Stimulated activated CD4-positive, alpha-beta T cell treated with anti-CD3 and anti-CD28 coated beads, Interleukin-4, amount 100 ng/mL, for 48 hours (primary cell): Measurements from ENCODE around the gene YY1.
A peak's percentile ranks its signal among the peaks of the same experiment; 100 is the strongest.
"Not testable (repeated sequence)": the region's sequence is repeated elsewhere in the genome, so short reads cannot be mapped to it uniquely, and the experiment has no call there.

Experiments used
- DNase-seq, 2 donors: peaks; one replicate each; pipeline ENCODE4 v3.0.0-alpha.2; 2020; ENCODE audit warnings: low read depth in 2 of 2

The YY1 gene

GRCh38 chr14:100238419-100239210 is at the start of gene YY1:
YY1 (plus strand) TSS chr14:100239144; CDS start chr14:100239245, 101 bp downstream.
- DNase-seq, result peak; percentile 99

- DNase-seq, result no peak
Observed at GRCh38 chr14:100190126-100190525, 48.8 kb upstream of the YY1 start.

- DNase-seq, result no peak
Observed at GRCh38 chr14:100191584-100192249, 47.2 kb upstream of the YY1 start.

DNA sequence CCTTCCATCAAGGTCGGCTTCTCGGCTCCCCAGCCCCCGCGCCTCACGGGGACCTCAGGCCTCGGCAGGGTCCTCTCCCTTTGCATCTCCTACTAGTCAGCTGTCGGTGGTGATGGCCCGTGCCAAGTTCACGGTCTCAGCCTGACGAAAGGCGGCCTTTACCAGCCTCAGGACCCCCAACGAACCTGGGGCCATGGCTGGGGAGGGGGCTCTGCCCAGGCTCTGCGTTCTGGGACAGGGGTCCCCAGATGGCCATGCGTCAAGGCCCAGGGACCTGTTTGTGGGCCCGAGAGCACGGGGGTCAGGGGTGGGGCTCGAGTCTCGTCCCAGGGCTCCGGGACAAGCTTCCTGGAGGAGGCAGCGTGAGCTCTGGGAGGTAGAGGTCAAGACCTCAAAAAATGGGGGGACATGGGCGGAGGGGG is 46.7 kb upstream of the YY1 start:
- DNase-seq, result no peak

DNA sequence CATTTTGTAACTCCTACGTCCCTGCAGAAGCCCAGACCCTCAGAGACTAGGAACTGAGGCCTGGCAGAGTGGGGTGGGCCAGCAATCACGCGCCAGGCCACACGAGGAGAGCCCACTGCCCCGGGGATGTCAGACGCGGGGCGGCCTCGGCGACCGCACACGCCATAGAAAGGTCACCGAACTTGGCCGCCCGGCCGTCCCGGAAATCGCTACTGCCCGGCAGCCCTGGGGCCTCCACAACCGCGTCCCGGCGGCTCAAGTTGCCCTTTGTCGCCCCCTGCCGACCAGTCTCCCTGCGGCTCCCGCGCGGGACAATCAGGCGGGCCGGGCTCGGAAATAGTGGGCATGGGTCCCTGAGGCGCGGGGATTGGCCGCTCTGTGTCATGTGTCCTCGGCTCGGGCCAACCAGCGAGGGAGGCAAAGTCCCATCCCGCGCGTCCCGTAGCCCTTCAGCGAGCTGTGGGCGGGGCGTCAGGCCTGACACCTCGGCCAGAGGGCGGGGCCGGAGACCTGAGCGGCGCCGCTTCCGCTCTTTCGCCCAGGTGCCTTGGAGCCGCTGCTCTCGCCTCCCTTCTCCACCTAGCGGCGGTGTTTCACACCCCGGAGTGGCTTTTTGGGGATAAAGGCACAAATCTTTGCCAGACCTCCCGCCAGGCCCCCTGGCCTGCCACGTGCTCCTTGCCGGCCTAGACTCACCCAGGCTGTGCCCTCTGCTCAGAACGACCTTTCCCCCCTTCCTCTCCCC is 46.1 kb upstream of the YY1 start:
- DNase-seq, result peak; percentile 99 to 100

GRCh38 chr14:100193417-100194357 is 45.3 kb upstream of the YY1 start:
- DNase-seq, result peak in 1 of 2 donors; percentile 11

DNA sequence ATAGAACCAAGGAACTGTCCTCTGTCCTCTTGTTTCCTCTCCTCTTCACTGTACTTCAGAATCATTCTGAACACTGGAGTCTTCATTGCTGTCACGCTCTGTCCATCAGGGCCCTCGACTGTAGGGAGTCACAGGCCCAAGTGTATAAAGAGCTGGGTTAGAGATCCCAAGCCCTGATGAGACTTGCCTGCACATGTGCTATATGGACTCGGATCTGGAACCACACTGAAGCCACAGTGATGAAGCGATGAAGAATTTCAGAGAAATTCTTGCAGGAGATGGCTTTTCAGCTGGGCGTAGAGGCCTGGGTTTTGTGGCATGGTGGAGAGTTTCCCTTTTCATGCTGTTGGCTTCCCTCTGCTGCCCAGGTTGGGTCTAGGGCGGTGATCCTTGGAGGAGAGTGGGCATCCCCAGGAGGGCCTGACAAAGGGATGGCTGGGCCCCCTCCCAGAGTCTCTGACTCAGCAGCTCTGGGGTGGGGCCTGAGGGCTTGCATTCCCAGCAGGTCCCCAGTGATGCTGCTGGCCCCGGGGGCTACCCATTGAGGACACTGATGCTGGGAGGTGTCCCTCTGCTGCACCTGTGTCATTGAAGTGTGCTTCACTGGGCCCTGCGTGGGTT is 39.6 kb upstream of the YY1 start:
- no peak for DNase-seq

DNA sequence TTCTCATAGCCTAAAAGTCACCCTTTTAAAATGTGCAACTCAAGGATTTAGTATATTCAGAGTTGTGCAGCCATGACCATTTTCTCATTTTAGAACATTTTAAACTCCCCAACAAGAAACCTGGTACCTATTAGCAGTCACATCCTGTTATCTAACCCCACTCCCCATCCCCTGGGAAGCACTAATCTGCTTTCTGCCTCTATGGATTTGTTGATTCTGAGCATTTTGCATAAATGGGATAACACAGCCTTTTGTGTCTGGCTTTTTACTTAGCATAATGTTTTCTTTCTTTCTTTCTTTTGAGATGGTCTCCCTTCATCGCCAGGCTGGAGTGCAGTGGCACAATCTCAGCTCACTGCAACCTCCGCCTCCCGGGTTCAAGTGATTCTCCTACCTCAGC is 38.6 kb upstream of the YY1 start:
- no peak for DNase-seq

DNA sequence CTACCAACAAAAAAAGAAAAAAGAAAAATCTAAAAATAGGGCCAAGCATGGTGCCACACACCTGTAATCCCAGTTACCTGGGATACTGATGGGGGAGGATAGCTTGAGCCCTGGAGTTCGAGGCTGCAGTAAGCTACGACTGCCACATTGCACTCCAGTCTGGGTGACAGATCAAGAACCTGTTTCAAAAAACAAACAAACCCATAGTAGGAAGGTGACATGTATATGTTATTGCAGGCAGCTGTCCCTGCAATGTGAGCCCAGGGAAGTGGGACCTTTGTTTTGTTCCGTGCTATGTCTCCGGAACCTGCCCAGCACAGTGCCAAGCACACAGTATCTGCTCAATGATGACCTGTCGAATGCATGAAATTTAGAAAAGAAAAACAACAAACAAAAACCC is 37.2 kb upstream of the YY1 start:
- no peak for DNase-seq

DNA sequence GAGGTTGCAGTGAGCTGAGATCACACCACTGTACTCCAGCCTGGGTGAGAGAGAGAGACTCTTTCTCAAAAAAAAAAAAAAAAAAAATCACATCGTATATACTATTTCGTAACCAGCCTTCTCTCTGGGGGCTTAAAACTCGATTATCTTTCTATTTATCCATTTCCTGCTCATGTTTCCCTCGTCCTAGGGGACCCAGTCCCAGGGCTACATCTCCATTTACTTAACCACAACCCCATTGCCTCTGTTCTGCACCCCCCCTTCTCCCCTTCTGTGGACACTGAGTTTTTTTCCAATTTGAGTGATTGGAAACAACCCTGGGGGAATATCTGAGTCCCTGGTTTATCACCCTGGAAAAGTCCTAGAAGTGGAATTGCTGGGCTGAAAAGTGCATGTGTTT is 36.2 kb upstream of the YY1 start:
- no peak for DNase-seq

GRCh38 chr14:100203146-100203545 is 35.8 kb upstream of the YY1 start:
- DNase-seq, result no peak

DNA sequence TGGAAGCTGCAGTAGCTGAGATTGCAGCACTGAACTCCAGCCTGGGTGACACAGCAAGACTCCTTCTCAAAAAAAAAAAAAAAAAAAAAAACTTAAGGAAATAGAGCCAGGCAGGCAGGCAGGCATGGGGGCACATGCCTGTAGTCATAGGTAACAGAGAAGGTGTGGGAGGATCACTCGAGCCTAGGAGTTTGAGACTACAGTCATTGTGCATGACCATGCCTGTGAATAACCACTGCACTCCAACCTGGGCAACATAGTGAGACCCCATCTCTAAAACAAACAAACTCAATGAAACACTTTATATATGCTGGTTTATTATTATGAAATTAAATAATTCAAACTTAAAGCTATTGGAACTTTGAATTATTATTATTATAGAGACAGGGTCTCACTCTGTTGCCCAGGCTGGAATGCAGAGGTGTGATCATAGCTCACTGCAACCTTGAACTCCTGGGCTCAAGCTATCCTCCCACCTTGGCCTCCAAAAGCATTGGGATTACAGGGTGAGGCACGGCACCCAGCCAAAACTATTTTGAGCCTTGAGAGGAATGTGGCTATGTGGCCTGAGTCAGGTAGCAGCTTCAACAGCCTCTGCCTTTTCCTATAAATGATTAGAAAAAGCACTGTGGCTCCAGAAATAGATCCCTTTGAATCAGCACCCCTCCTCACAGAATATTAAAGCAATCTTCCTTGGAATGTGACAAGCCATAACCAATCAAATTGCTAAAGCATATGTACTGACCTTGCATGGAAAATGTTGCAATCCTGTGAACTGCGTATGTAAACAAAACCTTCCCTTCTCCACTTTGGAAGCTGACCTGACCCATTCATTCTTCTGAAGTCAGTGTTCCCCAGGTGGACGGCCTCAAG is 34.7 kb upstream of the YY1 start:
- DNase-seq, result no peak

- not testable (repeated sequence) for DNase-seq
Observed at GRCh38 chr14:100204835-100205167, 34.1 kb upstream of the YY1 start.

GRCh38 chr14:100207588-100207987 is 31.4 kb upstream of the YY1 start:
- DNase-seq, result not testable (repeated sequence)

DNA sequence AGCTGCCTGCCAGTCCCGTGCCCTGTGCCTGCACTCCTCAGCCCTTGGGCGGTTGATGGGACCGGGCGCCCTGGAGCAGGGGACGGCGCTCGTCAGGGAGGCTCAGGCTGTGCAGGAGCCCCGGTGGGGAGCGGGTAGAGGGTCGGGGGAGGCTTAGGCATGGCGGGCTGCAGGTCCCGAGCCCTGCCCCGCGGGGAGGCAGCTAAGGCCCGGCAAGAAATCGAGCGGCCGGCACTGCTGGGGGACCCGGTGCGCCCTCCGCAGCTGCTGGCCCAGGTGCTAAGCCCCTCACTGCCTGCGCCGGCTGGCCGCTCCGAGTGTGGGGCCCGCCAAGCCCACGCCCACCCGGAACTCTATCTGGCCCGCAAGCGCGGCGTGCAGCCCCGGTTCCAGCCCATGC is 30.8 kb upstream of the YY1 start:
- DNase-seq, result not testable (repeated sequence)

DNA sequence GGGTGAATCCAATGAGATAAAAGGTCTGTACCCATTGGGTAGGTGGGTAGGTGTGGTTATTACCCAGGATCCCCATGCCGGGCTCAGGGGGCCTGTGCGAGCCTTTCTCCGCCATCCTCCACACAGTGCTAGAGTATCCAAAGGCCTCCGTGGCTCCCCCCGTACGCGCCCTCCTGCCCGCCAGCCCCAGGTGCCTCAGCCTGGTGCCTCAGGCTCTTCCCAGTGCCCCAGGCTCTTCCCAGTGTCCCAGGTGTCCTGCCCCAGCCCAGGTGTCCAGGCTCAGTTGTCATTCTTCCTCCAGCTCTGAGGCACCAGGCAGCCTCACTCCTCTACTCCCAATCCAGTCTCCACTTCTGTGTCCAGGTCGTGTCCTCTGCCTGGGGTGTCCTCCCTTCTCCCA is 27.6 kb upstream of the YY1 start:
- no peak for DNase-seq

- no peak for DNase-seq
Observed at GRCh38 chr14:100211893-100212292, 27.1 kb upstream of the YY1 start.

- no peak for DNase-seq
Observed at GRCh38 chr14:100212476-100213333, 26.2 kb upstream of the YY1 start.

DNA sequence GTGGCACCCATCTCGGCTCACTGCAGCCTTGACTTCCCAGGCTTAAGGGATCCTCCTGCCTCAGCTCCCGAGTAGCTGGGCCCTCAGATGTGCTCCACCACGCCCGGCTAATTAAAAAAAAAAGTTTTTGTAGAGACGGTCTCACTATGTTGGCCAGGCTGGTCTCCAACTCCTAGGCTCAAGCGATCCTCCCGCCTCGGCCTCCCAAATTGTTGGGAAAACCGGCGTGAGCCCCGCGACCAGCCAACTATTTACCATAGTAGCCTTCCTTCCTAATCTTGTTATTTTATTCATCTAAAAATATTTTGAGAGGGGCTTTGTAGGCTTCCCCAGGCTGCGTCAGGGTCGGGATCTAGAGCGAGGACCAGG is 25.4 kb upstream of the YY1 start:
- DNase-seq, result no peak
